ENCODE data around the gene PUSL1.

Gene PUSL1

GRCh38 chr1:1336931-1337792, 28.8 kb downstream of the PUSL1 start:
- in situ Hi-C loops (cut with MboI; ENCODE audit: low sequenced_read_pairs): no loop called here

- in situ Hi-C loops (cut with MboI; ENCODE audit: low sequenced_read_pairs): no loop called here
These were observed 29.4 kb downstream of the PUSL1 start for GRCh38 chr1:1337793-1338147.

GRCh38 chr1:1338278-1338677, 29.9 kb downstream of the PUSL1 start:
- in situ Hi-C loops (cut with MboI; ENCODE audit: low sequenced_read_pairs): no loop called here

- in situ Hi-C loops (cut with MboI; ENCODE audit: low sequenced_read_pairs): no loop called here
These were observed 31.8 kb downstream of the PUSL1 start for GRCh38 chr1:1340185-1340584.

GRCh38 chr1:1340791-1341548, 32.6 kb downstream of the PUSL1 start:
- in situ Hi-C loops (cut with MboI; ENCODE audit: low sequenced_read_pairs): no loop called here

- in situ Hi-C loops (cut with MboI; ENCODE audit: low sequenced_read_pairs): no loop called here
These were observed 33.2 kb downstream of the PUSL1 start for GRCh38 chr1:1341549-1342021.

- in situ Hi-C loops (cut with MboI; ENCODE audit: low sequenced_read_pairs): no loop called here
These were observed 33.7 kb downstream of the PUSL1 start for GRCh38 chr1:1342061-1342562.

GRCh38 chr1:1342584-1343115, 34.3 kb downstream of the PUSL1 start:
- in situ Hi-C loops (cut with MboI; ENCODE audit: low sequenced_read_pairs): no loop called here

GRCh38 chr1:1343811-1344421, 35.5 kb downstream of the PUSL1 start:
- in situ Hi-C loops (cut with MboI; ENCODE audit: low sequenced_read_pairs): no loop called here

GRCh38 chr1:1344655-1345361, 36.4 kb downstream of the PUSL1 start:
- in situ Hi-C loops (cut with MboI; ENCODE audit: low sequenced_read_pairs): no loop called here

- in situ Hi-C loops (cut with MboI; ENCODE audit: low sequenced_read_pairs): no loop called here
These were observed 37.0 kb downstream of the PUSL1 start for GRCh38 chr1:1345384-1345783.

GRCh38 chr1:1345860-1346500, 37.6 kb downstream of the PUSL1 start:
- in situ Hi-C loops (cut with MboI; ENCODE audit: low sequenced_read_pairs): no loop called here

- in situ Hi-C loops (cut with MboI; ENCODE audit: low sequenced_read_pairs): no loop called here
These were observed 38.1 kb downstream of the PUSL1 start for GRCh38 chr1:1346501-1346890.

GRCh38 chr1:1347026-1347595, 38.7 kb downstream of the PUSL1 start:
- in situ Hi-C loops (cut with MboI; ENCODE audit: low sequenced_read_pairs): no loop called here

- in situ Hi-C loops (cut with MboI; ENCODE audit: low sequenced_read_pairs): no loop called here
These were observed 39.4 kb downstream of the PUSL1 start for GRCh38 chr1:1347663-1348419.

- in situ Hi-C loops (cut with MboI; ENCODE audit: low sequenced_read_pairs): no loop called here
These were observed 40.2 kb downstream of the PUSL1 start for GRCh38 chr1:1348420-1349255.

- in situ Hi-C loops (cut with MboI; ENCODE audit: low sequenced_read_pairs): no loop called here
These were observed 41.0 kb downstream of the PUSL1 start, which contains the start of gene DVL1 for GRCh38 chr1:1349256-1350012. Gene DVL1 (minus strand): TSS chr1:1349418. CDS start chr1:1349065, 353 bp downstream.

Measured in HL-60/S4 treated with phorbol 12-myristate 13-acetate at 8.2 ng/mL for 4 days and 3 days (cell line).